SH-SY5Y (cell line): ENCODE results near the gene ADGRG3.

Experiments
- GATA2 ChIP-seq: IDR thresholded peaks from 2 replicates; pipeline ENCODE4 v1.6.1; 2011; ENCODE audit warnings: mild to moderate bottlenecking, low read depth, low read length
- GATA3 ChIP-seq: IDR thresholded peaks from 2 replicates; pipeline ENCODE4 v1.6.1; 2011; ENCODE audit warnings: low read depth, mild to moderate bottlenecking, low read length, moderate library complexity

- TF ChIP-seq GATA2 (no peak), GATA3 (no peak)
Observed at GRCh38 chr16:57637965-57638364, 30.1 kb upstream of the ADGRG3 start.
